ENCODE data around the gene C11orf58. TPM values are rescaled to one million over a fixed set of nuclear protein-coding genes. Genes with fewer than 3 reads are reported as not detected.

Gene C11orf58
- total RNA-seq, 1 donor from 2014 or later: 146 TPM

DNA sequence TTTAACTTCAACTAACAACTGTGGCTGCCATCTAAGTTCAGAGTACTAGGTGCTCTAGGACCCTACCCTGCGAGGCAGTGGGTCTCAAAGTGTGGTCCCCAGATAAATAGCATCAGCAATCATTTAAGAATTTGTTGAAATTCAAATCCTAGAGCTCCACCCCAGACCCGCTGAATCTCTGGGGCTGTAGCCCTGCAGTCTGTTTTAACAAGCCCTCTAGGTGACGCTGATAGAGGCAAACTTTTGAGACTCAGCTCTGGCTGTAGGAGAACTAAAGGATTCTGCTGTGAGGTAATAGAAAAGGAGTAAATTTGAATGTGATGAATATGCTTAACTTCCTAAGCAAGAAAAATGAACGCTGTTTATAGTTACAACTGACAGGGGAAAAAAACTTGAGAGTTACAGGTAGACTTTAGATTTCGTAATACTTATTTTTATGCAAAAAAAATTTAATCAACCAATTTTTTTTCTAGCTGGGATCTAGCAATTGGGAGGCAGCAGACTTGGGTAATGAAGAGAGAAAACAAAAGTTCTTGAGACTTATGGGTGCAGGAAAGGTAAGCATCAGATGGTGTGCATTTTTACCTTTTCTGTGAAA is 5.8 kb downstream of the C11orf58 start:
- TF ChIP-seq CTCF (IDR thresholded peaks at IDR 0.05; ENCODE audit: insufficient read depth, low read length, poor library complexity, severe bottlenecking): no peak
- Histone ChIP-seq H3K36me3 (ENCODE audit: control insufficient read depth, insufficient read depth, low read length) (no peaks in the 10 kb centered on the region), H3K27me3 (ENCODE audit: control insufficient read depth, insufficient read depth, low read length) (no peaks in the 10 kb centered on the region), H3K4me3 (ENCODE audit: low read depth, low read length) (no peak overlapping the region)
- DNase-seq (ENCODE audit: low read depth): no peak

GRCh38 chr11:16745950-16746605 is 7.6 kb downstream of the C11orf58 start:
- no peak overlapping the region for H3K4me3 ChIP-seq (ENCODE audit: low read depth, low read length)
- no peak for DNase-seq (ENCODE audit: low read depth)
- no peaks in the 10 kb centered on the region for H3K27me3 ChIP-seq (ENCODE audit: control insufficient read depth, insufficient read depth, low read length)
- no peak for TF ChIP-seq CTCF (IDR thresholded peaks at IDR 0.05; ENCODE audit: insufficient read depth, low read length, poor library complexity, severe bottlenecking)
- no peaks in the 10 kb centered on the region for H3K36me3 ChIP-seq (ENCODE audit: control insufficient read depth, insufficient read depth, low read length)

GRCh38 chr11:16749092-16749491 is 10.6 kb downstream of the C11orf58 start:
- no peak for TF ChIP-seq CTCF (IDR thresholded peaks at IDR 0.05; ENCODE audit: insufficient read depth, low read length, poor library complexity, severe bottlenecking)
- H3K36me3 ChIP-seq (ENCODE audit: control insufficient read depth, insufficient read depth, low read length): no peaks in the 10 kb centered on the region
- H3K4me3 ChIP-seq (ENCODE audit: low read depth, low read length): no peak overlapping the region
- H3K27me3 ChIP-seq (ENCODE audit: control insufficient read depth, insufficient read depth, low read length): no peaks in the 10 kb centered on the region
- no peak for DNase-seq (ENCODE audit: low read depth)

- DNase-seq (ENCODE audit: low read depth): no peak
- H3K36me3 ChIP-seq (ENCODE audit: control insufficient read depth, insufficient read depth, low read length): no peaks in the 10 kb centered on the region
- no peaks in the 10 kb centered on the region for H3K27me3 ChIP-seq (ENCODE audit: control insufficient read depth, insufficient read depth, low read length)
- no peak for TF ChIP-seq CTCF (IDR thresholded peaks at IDR 0.05; ENCODE audit: insufficient read depth, low read length, poor library complexity, severe bottlenecking)
- no peak overlapping the region for H3K4me3 ChIP-seq (ENCODE audit: low read depth, low read length)
Observed at GRCh38 chr11:16749666-16750065, 11.2 kb downstream of the C11orf58 start.

DNA sequence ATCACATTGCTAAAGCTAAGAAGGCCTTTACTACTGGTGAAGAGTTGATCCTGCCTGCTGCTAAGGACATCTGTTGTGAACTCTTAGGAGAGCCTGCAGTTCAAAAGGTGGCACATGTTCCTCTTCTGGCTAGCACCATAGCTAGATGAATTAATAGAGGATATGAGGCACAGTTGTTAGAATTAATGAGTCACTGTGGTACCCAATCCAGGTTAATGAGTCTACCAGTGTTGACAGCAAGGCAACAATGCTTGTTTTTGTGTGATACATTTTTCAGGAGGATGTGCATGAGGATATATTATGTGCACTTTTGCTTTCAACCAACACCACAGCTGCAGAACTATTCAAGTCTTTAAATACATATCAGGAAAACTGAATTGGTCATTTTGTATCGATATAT is 12.0 kb downstream of the C11orf58 start:
- no peak overlapping the region for H3K4me3 ChIP-seq (ENCODE audit: low read depth, low read length)
- DNase-seq (ENCODE audit: low read depth): no peak
- no peaks in the 10 kb centered on the region for H3K27me3 ChIP-seq (ENCODE audit: control insufficient read depth, insufficient read depth, low read length)
- TF ChIP-seq CTCF (IDR thresholded peaks at IDR 0.05; ENCODE audit: insufficient read depth, low read length, poor library complexity, severe bottlenecking): no peak
- no peaks in the 10 kb centered on the region for H3K36me3 ChIP-seq (ENCODE audit: control insufficient read depth, insufficient read depth, low read length)
